Measurements from ENCODE around the gene PSMA8.

GRCh38 chr18:26086959-26087358 lies 46.7 kb upstream of the PSMA8 start:
- TF ChIP-seq ESRRG (CRISPR knock-in tag; IDR thresholded peaks at IDR 0.05) (no peak), CSDC2 (CRISPR knock-in tag; IDR thresholded peaks at IDR 0.05) (no peak)

Measured in SK-N-SH treated with all-trans-retinoic acid at 6 μM for 48 hours (cell line).